ENCODE measurements around the gene ZNF646.
A peak's percentile ranks its signal among the peaks of the same experiment; 100 is the strongest.

The ZNF646 gene

DNA sequence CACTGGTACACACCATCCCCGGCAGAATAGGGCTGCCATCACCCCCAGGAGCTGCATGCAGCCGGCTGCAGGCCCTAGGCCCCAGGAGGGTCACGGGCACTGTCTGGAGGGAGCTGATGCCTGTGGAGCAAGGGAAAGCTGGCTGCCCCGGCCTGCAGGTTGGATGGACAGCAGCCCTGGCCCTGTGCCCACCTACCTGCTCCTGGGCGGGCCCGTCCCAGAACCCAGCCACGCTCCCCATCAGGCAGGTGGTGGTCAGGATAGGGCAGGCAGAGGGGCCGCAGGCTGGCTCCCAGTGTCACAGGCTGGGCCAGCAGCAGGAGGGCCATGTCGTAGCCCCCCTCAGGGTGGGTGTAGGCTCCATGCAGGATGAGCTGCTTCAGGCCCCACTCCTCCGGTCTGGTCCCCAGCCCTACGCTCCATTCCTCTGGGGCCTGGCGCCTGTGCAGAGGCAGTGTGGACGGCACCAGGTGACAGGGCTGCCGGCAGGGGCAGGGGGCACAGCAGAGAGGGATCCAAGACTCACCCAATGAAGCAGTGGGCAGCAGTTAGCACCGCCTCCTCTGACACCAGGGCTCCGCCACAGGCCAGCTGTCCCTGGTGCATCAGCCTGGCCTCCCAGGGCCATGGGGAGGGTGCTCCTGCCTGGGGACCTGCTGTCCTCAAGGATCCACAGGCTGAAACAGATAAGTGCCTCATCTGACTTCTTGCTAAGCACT is 10.5 kb downstream of the ZNF646 start:
- H3K9ac ChIP-seq, result peak overlapping the region in 2 of 11 experiments; percentile 19; a peak in 3 of 22 replicates
- peaks cover 0 to 34% (median 15%) of the 10 kb centered on the region in 10 experiments; a peak in 11 of 20 replicates for H3K4me1 ChIP-seq
- no peak overlapping the region for H3K4me3 ChIP-seq
- H3K27ac ChIP-seq, result no peak overlapping the region
- H4K20me1 ChIP-seq, result peaks cover 40 to 98% (median 70%) of the 10 kb centered on the region in 11 experiments
- H3K27me3 ChIP-seq, result no peaks in the 10 kb centered on the region
- H3K36me3 ChIP-seq, result peaks cover 55 to 100% (median 91%) of the 10 kb centered on the region in 11 experiments
- TF ChIP-seq Cebpa-rat (IDR thresholded peaks at IDR 0.05), result no peak
- no peak overlapping the region; a peak in 1 of 22 replicates for H3K4me2 ChIP-seq
- H3K9me3 ChIP-seq (replicated peaks in 1 of 11), result no peaks in the 10 kb centered on the region

DNA sequence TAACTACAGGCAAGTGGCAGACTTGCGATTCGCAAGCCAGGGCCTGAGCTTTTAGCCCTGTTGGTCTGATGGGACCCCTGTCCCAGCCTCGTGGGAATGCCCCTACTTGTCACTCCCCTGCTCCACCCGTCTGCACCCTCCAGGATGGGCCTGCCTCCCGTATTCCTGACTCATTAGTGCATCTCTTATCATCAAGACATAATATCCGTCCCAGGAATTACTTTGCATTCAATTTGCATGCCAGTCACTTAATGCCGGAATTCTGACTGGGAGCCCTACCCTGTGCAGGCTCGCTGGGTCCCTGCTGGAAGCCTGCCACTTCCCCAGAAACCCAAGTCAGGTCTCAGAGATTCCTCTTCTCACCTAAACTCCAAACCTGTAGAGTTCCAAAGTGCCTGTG is 11.2 kb downstream of the ZNF646 start:
- no peak for TF ChIP-seq Cebpa-rat (IDR thresholded peaks at IDR 0.05)
- Histone ChIP-seq H3K27ac (no peak overlapping the region), H3K4me3 (no peak overlapping the region), H4K20me1 (peaks cover 34 to 98% (median 64%) of the 10 kb centered on the region in 11 experiments), H3K9me3 (replicated peaks in 1 of 11) (no peaks in the 10 kb centered on the region), H3K9ac (peak overlapping the region in 1 of 11 experiments; percentile 19; a peak in 1 of 22 replicates), H3K4me1 (peaks cover 0 to 28% (median 13%) of the 10 kb centered on the region in 10 experiments; a peak in 10 of 20 replicates), H3K36me3 (peaks cover 51 to 100% (median 91%) of the 10 kb centered on the region in 11 experiments), H3K27me3 (no peaks in the 10 kb centered on the region), H3K4me2 (no peak overlapping the region)

DNA sequence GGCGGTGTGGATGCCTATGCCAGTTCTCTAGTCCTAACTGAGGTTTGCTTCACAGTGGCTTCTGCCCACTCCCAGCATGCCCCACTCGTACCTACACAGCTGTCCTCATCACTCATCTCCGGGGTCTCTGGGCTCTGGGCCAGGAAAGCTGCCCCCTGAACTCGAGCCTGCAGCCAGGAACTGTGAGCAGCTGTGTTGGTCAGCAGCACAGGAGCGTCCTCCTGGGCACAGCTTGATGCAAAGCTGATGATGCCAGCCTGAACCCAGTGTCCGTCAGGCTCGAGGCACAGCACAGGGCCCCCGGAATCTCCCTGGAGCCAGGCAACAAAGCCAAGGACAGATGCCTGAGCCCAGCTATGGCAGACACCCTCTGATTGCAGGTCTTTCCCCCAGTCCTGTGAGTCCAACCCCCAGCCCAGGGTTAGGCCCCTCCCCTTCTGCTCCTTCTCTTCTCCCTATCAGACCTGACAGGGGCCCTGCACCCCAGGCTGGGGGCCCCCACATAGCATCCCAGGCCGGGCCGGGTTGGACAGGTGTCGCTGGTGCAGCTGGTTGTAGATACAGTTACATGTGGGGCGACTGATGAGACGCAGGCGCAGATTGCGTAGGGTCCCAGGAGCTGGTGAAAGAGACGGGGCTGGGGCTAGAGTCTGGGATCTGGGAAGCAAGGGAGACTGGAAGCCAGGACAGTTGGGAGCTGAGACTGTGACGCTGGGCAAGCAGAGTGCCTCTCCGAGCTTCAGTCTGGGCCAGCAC is 11.8 kb downstream of the ZNF646 start:
- TF ChIP-seq Cebpa-rat (IDR thresholded peaks at IDR 0.05), result no peak
- Histone ChIP-seq H3K9ac (0 out of 22 replicates have a peak overlapping the region, but pooled peaks of 1 of the 11 experiments have one; percentile 19), H3K36me3 (peaks cover 51 to 100% (median 91%) of the 10 kb centered on the region in 11 experiments), H4K20me1 (peaks cover 27 to 96% (median 58%) of the 10 kb centered on the region in 11 experiments), H3K27ac (no peak overlapping the region), H3K4me1 (peaks cover 0 to 28% (median 10%) of the 10 kb centered on the region in 10 experiments; a peak in 10 of 20 replicates), H3K27me3 (no peaks in the 10 kb centered on the region), H3K4me2 (no peak overlapping the region), H3K4me3 (no peak overlapping the region), H3K9me3 (replicated peaks in 1 of 11) (no peaks in the 10 kb centered on the region)

- Histone ChIP-seq H3K27ac (no peak overlapping the region), H3K36me3 (peaks cover 51 to 100% (median 92%) of the 10 kb centered on the region in 11 experiments), H4K20me1 (peaks cover 22 to 96% (median 52%) of the 10 kb centered on the region in 11 experiments), H3K4me3 (no peak overlapping the region), H3K27me3 (no peaks in the 10 kb centered on the region), H3K4me1 (peaks cover 0 to 24% (median 6%) of the 10 kb centered on the region in 10 experiments; a peak in 10 of 20 replicates), H3K9me3 (replicated peaks in 1 of 11) (no peaks in the 10 kb centered on the region), H3K4me2 (no peak overlapping the region), H3K9ac (no peak overlapping the region)
- no peak for TF ChIP-seq Cebpa-rat (IDR thresholded peaks at IDR 0.05)
Observed at GRCh38 chr16:31086629-31086906, 12.3 kb downstream of the ZNF646 start.

DNA sequence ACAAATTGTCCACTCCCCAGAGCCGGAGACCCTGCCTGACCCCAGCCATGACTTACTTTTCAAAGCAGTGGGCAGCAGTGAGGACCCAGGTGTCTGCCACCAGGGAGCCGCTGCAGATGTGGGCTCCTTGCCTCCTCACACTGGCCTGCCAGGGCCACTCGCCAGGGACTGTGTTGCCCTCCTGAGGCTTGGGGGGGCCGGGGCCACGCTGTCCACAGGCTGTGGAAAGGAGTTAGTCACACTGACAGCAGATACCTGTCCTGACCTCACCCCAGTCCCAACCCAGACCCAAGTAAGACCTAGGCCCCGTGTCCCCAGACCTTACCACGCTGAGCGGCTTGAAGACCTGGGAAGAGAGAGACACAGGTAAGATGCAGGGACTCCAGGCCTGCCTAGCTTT is 13.3 kb downstream of the ZNF646 start:
- TF ChIP-seq Cebpa-rat (IDR thresholded peaks at IDR 0.05), result no peak
- H4K20me1 ChIP-seq, result peaks cover 14 to 93% (median 43%) of the 10 kb centered on the region in 11 experiments; a peak in 21 of 22 replicates
- peaks cover 0 to 18% (median 2%) of the 10 kb centered on the region in 10 experiments; a peak in 9 of 20 replicates for H3K4me1 ChIP-seq
- H3K4me2 ChIP-seq, result no peak overlapping the region
- H3K9ac ChIP-seq, result peak overlapping the region in 2 of 11 experiments; percentile 8 to 32; a peak in 1 of 22 replicates
- H3K27ac ChIP-seq, result no peak overlapping the region
- no peaks in the 10 kb centered on the region for H3K9me3 ChIP-seq (replicated peaks in 1 of 11)
- no peaks in the 10 kb centered on the region for H3K27me3 ChIP-seq
- H3K36me3 ChIP-seq, result peaks cover 52 to 99% (median 86%) of the 10 kb centered on the region in 11 experiments
- no peak overlapping the region for H3K4me3 ChIP-seq

GRCh38 chr16:31087971-31088370 is 13.7 kb downstream of the ZNF646 start:
- Histone ChIP-seq H4K20me1 (peaks cover 10 to 93% (median 38%) of the 10 kb centered on the region in 11 experiments; a peak in 19 of 22 replicates), H3K27me3 (no peaks in the 10 kb centered on the region), H3K4me1 (peaks cover 0 to 20% (median 6%) of the 10 kb centered on the region in 10 experiments; a peak in 6 of 20 replicates), H3K36me3 (peaks cover 48 to 97% (median 81%) of the 10 kb centered on the region in 11 experiments), H3K4me2 (no peak overlapping the region), H3K9ac (peak overlapping the region in 2 of 11 experiments; percentile 8 to 15; a peak in 1 of 22 replicates), H3K4me3 (no peak overlapping the region), H3K9me3 (replicated peaks in 1 of 11) (no peaks in the 10 kb centered on the region), H3K27ac (no peak overlapping the region)
- TF ChIP-seq Cebpa-rat (IDR thresholded peaks at IDR 0.05), result no peak

DNA sequence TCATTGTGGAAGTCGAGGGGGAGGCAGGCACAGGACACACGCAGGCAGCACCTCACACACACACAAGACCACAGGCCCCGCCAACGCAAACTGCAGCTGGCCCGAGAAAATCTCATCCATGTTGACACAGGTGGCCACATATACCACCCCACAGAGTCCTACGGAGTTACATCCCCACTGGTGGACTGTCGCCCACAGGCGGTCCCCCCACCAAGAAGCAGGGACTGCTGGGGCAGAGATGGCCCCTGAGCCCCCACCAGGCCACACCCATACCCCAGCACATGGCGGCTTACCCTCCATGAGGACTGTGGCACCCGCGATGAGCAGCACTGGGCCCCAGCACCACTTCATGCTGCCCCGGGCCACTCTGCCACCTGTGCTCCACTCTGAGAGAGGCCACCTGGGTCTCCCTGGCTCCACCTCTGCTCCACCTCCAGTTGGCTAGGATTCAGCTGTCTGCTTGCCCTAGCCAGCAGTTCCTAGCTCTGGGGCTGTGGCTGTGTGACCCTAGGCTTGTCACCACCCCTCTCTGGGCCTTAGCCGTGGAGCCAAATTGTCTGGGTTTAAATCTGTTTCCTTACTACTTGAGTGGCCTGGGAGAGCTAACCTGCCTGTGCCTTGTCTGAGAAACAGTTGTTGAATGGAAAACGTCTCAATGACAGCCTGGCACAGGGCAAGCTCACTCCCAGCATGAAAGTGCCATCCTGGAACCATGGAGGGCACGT is 14.4 kb downstream of the ZNF646 start, which contains the start of gene PRSS53:
PRSS53 (minus strand) TSS at position 485 of the 725 bp plus-strand sequence; CDS start at position 351, 134 bp downstream.
- Histone ChIP-seq H3K4me1 (peaks cover 5 to 26% (median 11%) of the 10 kb centered on the region in 10 experiments), H4K20me1 (peaks cover 11 to 87% (median 33%) of the 10 kb centered on the region in 11 experiments; a peak in 19 of 22 replicates), H3K27ac (no peak within 1 kb of the TSS), H3K36me3 (peaks cover 42 to 91% (median 75%) of the 10 kb centered on the region in 11 experiments), H3K4me2 (no peak within 1 kb of the TSS), H3K27me3 (no peaks in the 10 kb centered on the region), H3K9me3 (replicated peaks in 1 of 11) (no peaks in the 10 kb centered on the region), H3K4me3 (no peak within 1 kb of the TSS), H3K9ac (peak within 1 kb of the TSS in 3 of 11 experiments; percentile 8 to 19 (median 15); a peak in 4 of 22 replicates)
- no peak for TF ChIP-seq Cebpa-rat (IDR thresholded peaks at IDR 0.05)

DNA sequence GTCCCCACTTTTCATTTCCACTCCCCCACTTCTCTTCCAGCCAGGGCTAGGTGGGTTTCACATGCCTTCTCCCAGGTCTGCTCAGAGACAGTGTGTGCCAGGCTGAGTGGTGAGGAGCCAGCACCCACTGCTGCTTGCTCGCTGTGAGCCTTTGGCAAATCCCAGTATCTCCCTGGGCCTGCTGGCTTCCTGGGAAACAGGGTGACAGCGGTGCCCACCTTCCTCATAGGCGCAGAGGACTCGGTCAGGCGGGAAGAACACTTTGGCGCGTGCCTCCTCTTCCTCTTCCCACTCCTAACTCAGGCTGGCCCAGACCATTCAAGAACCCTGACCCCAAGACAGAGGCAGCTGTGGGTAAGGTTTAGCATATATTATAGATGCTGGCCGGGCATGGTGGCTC is 15.0 kb downstream of the ZNF646 start:
- Histone ChIP-seq H3K4me2 (no peak overlapping the region), H3K36me3 (peaks cover 38 to 85% (median 71%) of the 10 kb centered on the region in 11 experiments), H3K9me3 (replicated peaks in 1 of 11) (no peaks in the 10 kb centered on the region)

More for the DNA sequence above, 15.0 kb downstream of the ZNF646 start:
- H3K27ac ChIP-seq, result no peak overlapping the region
- H3K4me3 ChIP-seq, result no peak overlapping the region
- no peak for TF ChIP-seq Cebpa-rat (IDR thresholded peaks at IDR 0.05)
- peak overlapping the region in 3 of 11 experiments; percentile 8 to 19 (median 15); a peak in 3 of 22 replicates for H3K9ac ChIP-seq
- peaks cover 11 to 30% (median 16%) of the 10 kb centered on the region in 10 experiments for H3K4me1 ChIP-seq
- H3K27me3 ChIP-seq, result no peaks in the 10 kb centered on the region
- peaks cover 10 to 83% (median 29%) of the 10 kb centered on the region in 11 experiments; a peak in 19 of 22 replicates for H4K20me1 ChIP-seq

Data from BLaER1 treated with 17β-estradiol and CSF1 and Interleukin-3, amounts not matched to agents 10 nM and 100 nM (cell line).